NCI-H1930 (cell line): ENCODE measurements around the gene METTL23.
"Not testable (repeated sequence)": the region's sequence is repeated elsewhere in the genome, so short reads cannot be mapped to it uniquely, and the experiment has no call there.

Experiments used
- DNase-seq, 2 experiments: peaks; one replicate each; lab custom pipeline; 2025; lab: John Stamatoyannopoulos, UW

Gene METTL23

GRCh38 chr17:76695059-76695831 lies 31.4 kb upstream of the METTL23 start:
- no peak for DNase-seq

GRCh38 chr17:76696763-76697701 lies 29.6 kb upstream of the METTL23 start:
- DNase-seq: no peak

- no peak for DNase-seq
Measured at GRCh38 chr17:76697702-76698465, 28.8 kb upstream of the METTL23 start.

GRCh38 chr17:76698466-76698977 lies 28.1 kb upstream of the METTL23 start:
- not testable (repeated sequence) for DNase-seq

DNA sequence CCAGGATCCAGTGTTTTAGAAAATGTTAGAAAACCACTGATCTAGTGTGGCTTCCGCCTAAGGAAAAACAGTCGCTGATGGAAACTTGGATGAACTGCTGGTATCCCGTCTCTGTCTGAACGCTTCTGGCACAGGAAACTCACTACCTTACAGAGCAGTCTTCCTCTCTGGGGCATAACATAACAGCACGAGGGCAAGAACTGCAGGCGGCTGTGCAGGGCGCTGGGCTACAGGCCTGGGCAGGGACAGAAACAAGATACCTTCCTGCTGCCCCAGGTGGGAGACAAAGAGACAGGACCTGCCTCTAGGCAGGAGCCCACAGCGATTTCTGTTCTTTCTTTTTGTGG lies 26.4 kb upstream of the METTL23 start:
- DNase-seq: no peak

- DNase-seq: no peak
Measured at GRCh38 chr17:76700617-76701470, 25.8 kb upstream of the METTL23 start.

GRCh38 chr17:76701471-76701967 lies 25.1 kb upstream of the METTL23 start:
- DNase-seq: no peak

DNA sequence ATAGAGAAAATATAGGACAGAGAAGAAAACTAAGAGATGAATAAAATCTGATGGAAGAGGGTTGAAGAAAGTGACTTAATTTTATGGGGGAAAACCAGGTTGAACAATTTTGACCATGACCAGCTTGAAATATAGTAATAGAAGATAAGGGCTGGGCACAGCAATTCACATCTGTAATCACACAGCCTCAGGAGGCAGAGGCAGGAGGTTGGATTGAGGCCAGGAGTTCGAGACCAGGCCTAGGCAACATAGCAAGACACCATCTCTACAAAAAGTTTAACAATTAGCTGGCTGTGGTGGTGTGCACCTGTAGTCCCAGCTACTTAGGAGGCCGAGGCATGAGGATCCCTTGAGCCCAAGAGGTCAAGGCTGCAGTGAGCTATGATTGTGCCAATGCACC lies 24.6 kb upstream of the METTL23 start:
- DNase-seq: no peak

- no peak for DNase-seq
Measured at GRCh38 chr17:76702941-76703637, 23.6 kb upstream of the METTL23 start.

- no peak for DNase-seq
Measured at GRCh38 chr17:76704805-76705204, 21.8 kb upstream of the METTL23 start.

DNA sequence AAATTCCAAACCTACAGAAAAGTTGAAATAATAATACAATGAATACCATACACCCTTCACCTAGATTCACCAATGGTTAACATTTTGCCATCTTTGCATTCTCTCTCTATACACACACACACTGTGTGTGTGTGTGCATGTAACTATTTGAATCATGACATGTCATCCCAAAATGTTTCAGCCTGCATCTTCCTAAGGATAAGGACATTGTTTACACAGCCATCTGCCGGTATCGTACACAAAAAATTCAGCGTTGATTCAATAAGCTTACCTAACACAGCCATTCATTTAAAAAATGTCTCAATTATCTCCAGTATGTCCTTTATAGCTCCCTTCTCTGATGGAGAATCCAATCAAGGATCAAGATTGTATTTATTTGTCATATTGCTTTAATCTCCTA lies 19.8 kb upstream of the METTL23 start:
- no peak for DNase-seq

DNA sequence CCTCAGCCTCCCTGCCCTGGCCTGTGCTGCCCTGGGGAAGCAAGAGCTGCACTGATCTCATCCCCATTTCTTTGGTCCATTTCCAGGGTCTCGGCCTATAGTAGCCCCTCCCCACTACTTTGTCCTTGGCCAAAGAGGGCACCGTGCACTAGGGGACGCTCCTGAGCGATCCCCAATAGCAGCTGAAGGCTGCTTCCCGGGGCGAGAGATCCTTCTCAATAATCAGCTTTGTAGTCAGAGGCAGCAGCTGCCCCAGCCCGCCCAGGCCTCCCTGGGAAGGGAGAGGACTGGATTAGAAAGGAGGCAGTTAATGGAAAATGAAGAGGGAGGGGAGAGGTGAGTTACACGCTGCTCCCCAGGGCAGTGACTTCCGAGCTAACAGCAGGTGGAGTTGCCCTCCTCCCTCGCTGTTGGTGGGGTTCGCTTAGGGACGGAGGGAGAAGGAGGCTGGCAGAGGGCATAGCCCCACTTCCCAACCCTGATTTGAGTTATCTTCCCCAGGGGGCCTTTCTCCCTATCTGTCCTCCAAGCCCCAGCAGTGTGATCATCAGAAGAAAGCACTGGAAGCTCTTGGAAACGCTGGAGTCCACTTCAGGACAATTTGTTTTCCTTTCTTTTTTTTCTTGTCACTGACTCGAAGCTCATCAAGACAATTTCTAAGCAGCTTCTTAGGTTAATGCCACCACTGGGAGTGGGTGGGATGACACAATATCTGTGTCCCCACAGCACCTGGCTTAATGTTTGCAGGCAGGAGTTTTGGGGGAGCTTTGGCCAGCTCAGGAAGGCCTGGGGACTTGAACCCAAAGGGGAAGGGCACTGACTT lies 18.4 kb upstream of the METTL23 start:
- DNase-seq: no peak

- DNase-seq: no peak
Measured at GRCh38 chr17:76709077-76709950, 17.3 kb upstream of the METTL23 start.

- not testable (repeated sequence) for DNase-seq
Measured at GRCh38 chr17:76709951-76710862, 16.4 kb upstream of the METTL23 start.

GRCh38 chr17:76710863-76711611 lies 15.6 kb upstream of the METTL23 start, which contains the start of gene MXRA7:
Gene MXRA7, minus strand, starts transcription at chr17:76710965. Its CDS starts 19 bp downstream, at chr17:76710946.
- DNase-seq: peak; percentile 61 to 62

DNA sequence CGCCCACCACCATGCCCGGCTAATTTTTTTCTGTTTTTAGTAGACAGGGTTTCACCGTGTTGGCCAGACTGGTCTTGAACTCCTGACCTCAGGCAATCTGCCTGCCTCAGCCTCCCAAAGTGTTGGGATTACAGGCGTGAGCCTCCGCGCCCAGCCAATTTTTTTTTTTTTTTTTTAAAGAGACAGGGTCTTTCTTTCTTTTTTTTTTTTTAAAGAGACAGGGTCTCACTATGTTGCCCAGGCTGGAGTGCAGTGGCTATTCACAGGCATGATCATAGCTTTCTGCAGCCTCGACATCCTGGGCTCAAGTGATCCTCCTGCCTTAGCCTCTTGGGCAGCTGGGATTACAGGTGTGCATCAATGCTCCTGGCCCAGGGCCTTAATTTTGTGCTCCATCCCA lies 14.3 kb upstream of the METTL23 start:
- DNase-seq: not testable (repeated sequence)
